GM23338 (cell line): Measurements from ENCODE around the gene PXDN. TPM values are rescaled to one million over a fixed set of nuclear protein-coding genes. Genes with fewer than 3 reads are reported as not detected.

Source experiments
- ATAC-seq: fragments of 200-7000 bp; cut with Tn5 transposase; 3 replicates; pipeline ENCODE4 v1.9.1; 2020
- DNase-seq: peaks from one replicate; pipeline ENCODE4 v3.0.0-alpha.2; 2015; ENCODE audit warnings: low spot score
- H2AFZ ChIP-seq: fragments of 200-600 bp; sonication (generic); 2 replicates; pipeline ENCODE4 v1.8.0; 2016; ENCODE audit warnings: antibody characterized with exemption, mild to moderate bottlenecking, moderate library complexity
- H3F3A ChIP-seq: fragments of 200-600 bp; sonication (generic); replicated peaks from 2 replicates; pipeline ENCODE4 v1.8.0; 2017; ENCODE audit warnings: antibody characterized with exemption, mixed run types, low read depth
- H3K27ac ChIP-seq: fragments of 200-600 bp; sonication (generic); 2 replicates; pipeline ENCODE4 v1.6.1; 2016; ENCODE audit warnings: low read depth
- H3K27me3 ChIP-seq: fragments of 200-600 bp; sonication (generic); 2 replicates; pipeline ENCODE4 v1.8.0; 2016; ENCODE audit warnings: mild to moderate bottlenecking, mixed run types, moderate library complexity; ENCODE audit not compliant: insufficient read depth
- H3K36me3 ChIP-seq: fragments of 200-600 bp; sonication (generic); 2 replicates; pipeline ENCODE4 v1.8.0; 2016; ENCODE audit warnings: mild to moderate bottlenecking; ENCODE audit not compliant: insufficient read depth
- H3K4me1 ChIP-seq: fragments of 200-600 bp; sonication (generic); 2 replicates; pipeline ENCODE4 v1.8.0; 2016; ENCODE audit warnings: mild to moderate bottlenecking, moderate library complexity; ENCODE audit not compliant: insufficient read depth
- H3K4me2 ChIP-seq: fragments of 200-600 bp; sonication (generic); 2 replicates; pipeline ENCODE4 v1.7.1; 2017; ENCODE audit warnings: mixed run types
- H3K4me3 ChIP-seq: fragments of 200-600 bp; sonication (generic); 2 replicates; pipeline ENCODE4 v1.6.1; 2016; ENCODE audit warnings: mixed run types
- H3K79me2 ChIP-seq: fragments of 200-600 bp; sonication (generic); replicated peaks from 2 replicates; pipeline ENCODE4 v1.8.0; 2017; ENCODE audit warnings: mild to moderate bottlenecking; ENCODE audit not compliant: insufficient read depth
- H3K9me2 ChIP-seq: fragments of 200-600 bp; sonication (generic); 2 replicates; pipeline ENCODE4 v1.8.0; 2017; ENCODE audit not compliant: insufficient read depth
- H4K20me1 ChIP-seq: fragments of 200-600 bp; sonication (generic); replicated peaks from 2 replicates; pipeline ENCODE4 v1.8.0; 2017; ENCODE audit warnings: mild to moderate bottlenecking; ENCODE audit not compliant: insufficient read depth
- H3K27ac Mint-ChIP-seq: 2 replicates; pipeline ENCODE4 v1.8.0; 2020; ENCODE audit warnings: inconsistent platforms, mild to moderate bottlenecking, moderate library complexity, mixed read lengths
- H3K27me3 Mint-ChIP-seq: 3 replicates; pipeline ENCODE4 v1.8.0; 2022; ENCODE audit warnings: low read depth, mild to moderate bottlenecking, moderate library complexity, mixed read lengths, inconsistent platforms; ENCODE audit not compliant: insufficient read depth, poor library complexity
- H3K36me3 Mint-ChIP-seq: 3 replicates; pipeline ENCODE4 v1.8.0; 2021; ENCODE audit warnings: low read depth, mild to moderate bottlenecking, inconsistent platforms, moderate library complexity, mixed read lengths
- H3K4me1 Mint-ChIP-seq: 3 replicates; pipeline ENCODE4 v1.8.0; 2020; ENCODE audit warnings: mild to moderate bottlenecking, inconsistent platforms, mixed read lengths
- H3K4me3 Mint-ChIP-seq: 3 replicates; pipeline ENCODE4 v1.8.0; 2021; ENCODE audit warnings: moderate library complexity, mild to moderate bottlenecking, inconsistent platforms, mixed read lengths
- H3K9me3 Mint-ChIP-seq: 3 replicates; pipeline ENCODE4 v1.8.0; 2020; ENCODE audit warnings: moderate library complexity, mild to moderate bottlenecking, inconsistent platforms, mixed read lengths
- CREB1 ChIP-seq: fragments of 250-450 bp; sonication (Bioruptor Pico); IDR thresholded peaks from 2 replicates; pipeline ENCODE4 v1.5.0; 2020; ENCODE audit warnings: low read depth, mild to moderate bottlenecking, moderate library complexity
- CTCF ChIP-seq, 2 experiments: fragments of 200-600 bp in 1 of 2; sonication (generic) in 1 of 2; conservative IDR thresholded peaks; 2 replicates each; pipeline versions ENCODE4 v1.5.1 to v1.6.1; 2016 to 2017; ENCODE audit warnings: antibody characterized with exemption in 2 of 2, low read depth in 2 of 2, mild to moderate bottlenecking in 2 of 2, moderate library complexity in 1 of 2
- ETS1 ChIP-seq: IDR thresholded peaks from 2 replicates; pipeline ENCODE4 v1.6.1; 2016; ENCODE audit warnings: antibody characterized with exemption
- NANOG ChIP-seq: IDR thresholded peaks from 2 replicates; pipeline ENCODE4 v1.6.1; 2016; ENCODE audit warnings: antibody characterized with exemption, borderline replicate concordance
- REST ChIP-seq: IDR thresholded peaks from one replicate; pipeline ENCODE4 v1.6.1; 2018; ENCODE audit warnings: antibody characterized with exemption; ENCODE audit not compliant: unreplicated experiment
- STAT1 ChIP-seq: IDR thresholded peaks from one replicate; pipeline ENCODE4 v1.6.1; 2016; ENCODE audit warnings: antibody characterized with exemption; ENCODE audit not compliant: unreplicated experiment
- ZNF114 ChIP-seq: fragments of 250-450 bp; sonication (Bioruptor Pico); IDR thresholded peaks from 2 replicates; pipeline ENCODE4 v1.5.0; 2020; ENCODE audit warnings: mild to moderate bottlenecking, moderate library complexity
- ZNF331 ChIP-seq: fragments of 250-450 bp; sonication (Bioruptor Pico); IDR thresholded peaks from 2 replicates; pipeline ENCODE4 v1.5.0; 2020; ENCODE audit warnings: low read depth, mild to moderate bottlenecking, moderate library complexity
- ZNF462 ChIP-seq: fragments of 250-450 bp; sonication (Bioruptor Pico); IDR thresholded peaks from 2 replicates; pipeline ENCODE4 v1.5.0; 2020; ENCODE audit warnings: mild to moderate bottlenecking, moderate library complexity
- polyA plus RNA-seq: library from polyadenylated mRNA; unstranded; fragments of >200 nt; fragmentation: Nextera tagmentation; extraction: Ambion mirVana; gene quantifications from 2 replicates; pipeline ENCODE4 v1.2.1, GENCODE V29; 2016
- total RNA-seq: library from RNA; depleted of rRNA; stranded (reverse); fragments of >200 nt; shearing (Covaris generic); gene quantifications from 2 replicates; pipeline ENCODE4 v1.2.3, GENCODE V29; 2014

The PXDN gene
- total and polyA plus RNA-seq, 2 experiments from 2014 or later = 42.2 to 225 TPM

GRCh38 chr2:1625281-1626001, 118.9 kb downstream of the PXDN start (continued):
- TF ChIP-seq CTCF (conservative IDR thresholded peaks at IDR 0.05; ENCODE audit: low read depth in 2 of 2) (no peak), ETS1 (0 out of 2 replicates have a peak, but pooled peaks have one; percentile 51), ZNF331 (CRISPR knock-in tag) (no peak), ZNF114 (CRISPR knock-in tag) (no peak; the same call in 1 of the 2 replicates), REST (no peak), STAT1 (no peak)

GRCh38 chr2:1623906-1624445, 120.3 kb downstream of the PXDN start:
- H3K4me3 Mint-ChIP-seq = no peak overlapping the region; the same call in 2 of the 3 replicates
- TF ChIP-seq ZNF462 (CRISPR knock-in tag) (no peak), CREB1 (no peak), ETS1 (no peak), ZNF114 (CRISPR knock-in tag) (no peak), NANOG (no peak)

More at GRCh38 chr2:1623906-1624445, 120.3 kb downstream of the PXDN start:
- Mint-ChIP-seq H3K4me1 (peaks cover 44% of the 10 kb centered on the region), H3K27ac (no peak overlapping the region), H3K27me3 (peaks cover 6% of the 10 kb centered on the region), H3K36me3 (peaks cover 56% of the 10 kb centered on the region), H3K9me3 (peaks cover 21% of the 10 kb centered on the region)
- Histone ChIP-seq H3F3A (peaks cover 11% of the 10 kb centered on the region; the same call in 1 of the 2 replicates), H3K27ac (peak overlapping the region; percentile 99), H3K27me3 (no peaks in the 10 kb centered on the region), H4K20me1 (no peaks in the 10 kb centered on the region), H3K36me3 (peaks cover 8% of the 10 kb centered on the region; the same call in 1 of the 2 replicates), H3K9me2 (0 out of 2 replicates have a peak, but pooled peaks cover 2% of the 10 kb centered on the region), H3K4me1 (peaks cover 30% of the 10 kb centered on the region), H3K79me2 (0 out of 2 replicates have a peak, but pooled peaks cover 8% of the 10 kb centered on the region), H3K4me3 (no peak overlapping the region), H3K4me2 (peak overlapping the region; percentile 54; the same call in 1 of the 2 replicates), H2AFZ (no peak overlapping the region)
- ATAC-seq = no peak
- no peak for DNase-seq
